GM18498 (cell line): ENCODE results near the gene TPSAB1.
"Not testable (repeated sequence)": the region's sequence is repeated elsewhere in the genome, so short reads cannot be mapped to it uniquely, and the experiment has no call there.

ENCODE experiments used
- ATAC-seq: cut with Tn5 transposase; IDR thresholded peaks from one replicate; pipeline ENCODE4 v1.9.1; 2021; ENCODE audit warnings: mild to moderate bottlenecking, moderate library complexity; ENCODE audit not compliant: unreplicated experiment

TPSAB1 gene

DNA sequence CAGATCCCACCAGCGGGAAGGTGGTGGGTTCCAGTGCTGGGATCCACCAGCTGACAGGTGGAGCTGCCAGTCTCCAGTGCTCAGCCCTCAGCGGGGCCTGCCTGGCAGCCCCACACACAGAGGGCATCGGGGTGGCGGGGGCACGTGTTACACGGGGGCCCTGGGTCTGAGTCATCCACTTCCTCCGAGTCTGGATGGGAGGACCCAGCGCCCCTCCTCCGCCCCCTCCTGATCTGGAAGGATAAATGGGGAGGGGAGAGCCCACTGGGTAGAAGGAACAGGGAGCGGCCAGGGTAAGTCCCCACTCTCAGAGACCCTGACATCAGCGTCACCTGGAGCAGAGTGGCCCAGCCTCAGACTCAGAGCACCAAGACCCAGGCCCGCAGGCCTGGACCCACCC, at the start of gene TPSAB1:
TSS of gene TPSAB1 (plus strand) at position 270 of the 400 bp plus-strand sequence. CDS start 234 bp downstream, outside the sequence.
- not testable (repeated sequence) for ATAC-seq

DNA sequence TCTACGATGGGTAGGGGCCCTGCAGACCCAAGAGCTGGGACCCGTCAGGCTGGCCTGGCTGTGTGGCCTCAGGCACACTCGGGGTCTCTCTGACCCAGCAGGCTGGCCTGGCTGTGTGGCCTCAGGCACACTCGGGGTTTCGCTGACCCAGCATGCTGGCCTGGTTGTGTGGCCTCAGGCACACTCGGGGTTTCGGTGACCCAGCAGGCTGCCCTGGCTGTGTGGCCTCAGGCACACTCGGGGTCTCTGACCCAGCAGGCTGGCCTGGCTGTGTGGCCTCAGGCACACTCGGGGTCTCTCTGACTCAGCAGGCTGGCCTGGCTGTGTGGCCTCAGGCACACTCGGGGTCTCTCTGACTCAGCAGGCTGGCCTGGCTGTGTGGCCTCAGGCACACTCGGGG, 49.7 kb upstream of the TPSAB1 start:
- not testable (repeated sequence) for ATAC-seq

DNA sequence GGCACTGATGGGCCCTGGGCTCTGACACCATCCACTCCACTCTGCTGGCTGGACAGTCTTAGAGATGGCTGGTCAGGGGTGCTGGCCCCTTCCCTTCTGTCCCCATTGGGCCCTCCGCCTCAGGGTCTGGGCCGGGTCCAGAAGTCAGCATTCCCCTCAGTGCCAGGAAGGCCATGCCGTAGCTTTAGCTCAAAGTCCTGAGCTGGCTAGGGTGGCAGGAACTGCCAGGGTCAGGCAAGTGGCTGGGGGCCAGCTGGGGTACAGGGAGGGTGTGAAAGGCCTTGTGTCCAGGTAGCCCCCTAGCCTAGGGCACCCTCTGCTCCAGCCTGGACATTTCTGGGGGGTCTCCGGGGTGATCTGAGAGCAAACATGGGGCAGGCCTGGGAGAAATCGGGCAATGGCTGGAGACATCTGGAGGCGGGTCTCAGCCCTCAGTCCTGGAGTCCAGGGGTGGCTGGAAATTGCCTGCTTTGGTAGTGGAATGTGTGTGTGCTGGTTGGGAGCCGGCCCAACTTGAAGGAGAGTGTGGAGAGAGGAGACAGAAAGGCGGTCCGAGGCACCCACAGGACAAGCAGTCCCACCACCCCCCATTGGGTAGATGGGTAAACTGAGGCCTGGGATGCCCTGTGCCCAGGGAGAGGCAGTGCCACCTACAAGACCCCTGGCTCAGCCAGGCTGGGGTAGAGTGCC, 48.0 kb upstream of the TPSAB1 start:
- no peak for ATAC-seq

DNA sequence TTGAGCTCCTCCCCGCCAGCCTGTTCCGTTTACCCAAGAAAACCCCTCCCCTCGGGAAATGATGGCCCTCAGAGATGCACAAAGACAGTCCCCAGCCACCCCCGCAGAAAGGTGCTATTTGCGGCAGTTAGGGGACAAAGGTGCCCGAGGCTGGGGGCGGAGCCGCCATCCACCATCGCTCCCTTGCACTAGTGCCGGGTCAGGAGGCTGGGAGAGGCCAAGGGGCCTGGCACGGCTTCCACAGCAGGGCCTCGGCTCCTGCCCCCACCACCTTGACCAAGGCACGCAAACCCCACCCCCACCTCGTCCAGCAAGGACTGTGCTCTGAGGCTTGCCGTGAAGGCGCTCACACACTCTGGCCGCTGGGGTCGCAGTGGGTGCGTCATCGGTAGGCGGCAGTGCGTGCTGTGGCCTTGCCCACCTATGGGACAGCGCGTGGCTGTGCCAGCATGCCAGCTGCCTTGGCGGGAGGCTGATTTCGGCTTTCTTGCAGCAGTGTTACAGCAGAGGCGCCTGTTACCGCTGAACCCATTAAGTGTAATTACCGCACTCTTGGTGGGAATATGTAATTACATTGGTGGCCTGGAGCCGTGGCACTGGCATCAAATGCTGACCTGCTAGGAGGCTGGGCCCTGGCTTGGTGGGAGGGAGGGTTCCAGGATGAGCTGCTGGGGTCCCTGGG, 47.2 kb upstream of the TPSAB1 start:
- ATAC-seq = no peak

DNA sequence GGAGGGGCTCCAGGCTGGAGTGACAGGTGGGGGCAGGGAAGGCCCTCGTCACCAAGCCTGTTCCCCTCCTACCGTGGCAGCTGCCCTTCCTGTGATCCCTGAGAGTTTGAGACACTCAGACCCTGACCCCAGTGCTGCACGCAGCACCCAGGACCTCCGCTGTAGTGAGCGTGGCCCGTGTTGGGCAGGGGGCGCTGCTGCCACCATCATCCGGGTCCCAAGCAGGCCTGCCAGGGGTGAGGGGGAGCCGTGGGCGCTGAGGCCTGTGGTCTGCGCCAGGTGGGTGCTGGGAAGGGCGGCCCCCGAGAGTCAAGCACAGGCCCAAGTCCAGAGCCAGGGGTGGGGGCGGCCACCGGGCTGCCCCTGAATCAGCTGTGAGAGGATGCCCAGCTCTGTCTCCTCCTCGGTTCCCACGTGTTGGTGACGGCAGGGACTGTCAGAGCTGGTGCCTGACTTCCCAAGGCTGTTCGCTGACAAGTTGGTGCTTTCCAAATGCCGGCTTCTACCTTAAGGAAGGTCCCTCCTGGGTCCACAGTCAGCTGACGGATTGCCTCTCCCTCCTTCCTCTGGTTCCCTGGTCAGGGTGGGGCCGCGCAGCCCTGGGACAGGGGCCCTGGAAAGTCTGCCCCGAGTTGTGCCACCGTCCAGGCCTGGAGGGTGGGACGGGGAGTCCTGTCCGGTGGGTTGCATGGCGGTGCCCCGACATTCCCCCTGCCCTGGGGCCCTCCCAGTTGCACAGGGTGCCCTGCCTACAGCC, 46.5 kb upstream of the TPSAB1 start:
- no peak for ATAC-seq

DNA sequence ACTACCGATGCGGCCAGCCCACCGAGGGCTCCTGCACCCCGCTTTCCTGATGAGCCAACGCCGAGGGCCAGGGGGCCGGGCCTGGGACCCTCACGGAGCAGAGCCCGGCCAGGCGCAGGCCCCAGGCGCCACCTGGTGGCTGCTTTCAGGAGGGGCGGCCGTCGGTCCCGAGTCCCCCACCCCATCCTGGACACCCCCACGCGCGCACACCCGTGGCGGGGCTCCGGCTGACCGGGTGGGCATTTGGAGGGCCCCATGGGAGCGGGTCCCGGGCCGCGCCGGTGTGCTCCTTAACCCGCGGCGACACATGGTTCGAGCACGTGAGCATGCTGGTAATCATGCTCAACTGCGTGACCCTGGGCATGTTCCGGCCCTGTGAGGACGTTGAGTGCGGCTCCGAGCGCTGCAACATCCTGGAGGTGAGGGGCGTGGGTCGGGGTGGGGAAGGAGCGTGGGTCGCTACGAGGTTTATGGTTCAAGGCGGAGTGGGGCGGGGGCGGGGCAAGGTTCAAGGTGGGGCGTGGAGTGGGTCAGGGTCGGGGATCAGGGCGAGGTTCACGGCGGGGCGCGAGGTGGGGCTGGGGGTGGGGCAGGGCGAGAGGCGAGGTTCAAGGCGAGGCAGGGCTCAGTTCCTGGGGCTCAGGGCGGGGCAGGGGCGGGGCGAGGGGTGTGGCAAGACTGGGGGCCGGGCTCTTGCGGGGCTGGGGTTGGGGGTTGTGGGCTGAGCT, 45.7 kb upstream of the TPSAB1 start:
- ATAC-seq = no peak

DNA sequence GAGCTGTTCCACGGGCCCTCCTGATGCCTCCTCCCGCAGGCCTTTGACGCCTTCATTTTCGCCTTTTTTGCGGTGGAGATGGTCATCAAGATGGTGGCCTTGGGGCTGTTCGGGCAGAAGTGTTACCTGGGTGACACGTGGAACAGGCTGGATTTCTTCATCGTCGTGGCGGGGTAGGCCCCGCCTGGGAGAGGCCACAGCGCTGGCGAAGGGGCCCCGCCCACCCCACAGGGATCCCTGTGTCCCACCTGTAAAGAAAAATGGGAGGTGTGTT, 45.2 kb upstream of the TPSAB1 start:
- no peak for ATAC-seq

DNA sequence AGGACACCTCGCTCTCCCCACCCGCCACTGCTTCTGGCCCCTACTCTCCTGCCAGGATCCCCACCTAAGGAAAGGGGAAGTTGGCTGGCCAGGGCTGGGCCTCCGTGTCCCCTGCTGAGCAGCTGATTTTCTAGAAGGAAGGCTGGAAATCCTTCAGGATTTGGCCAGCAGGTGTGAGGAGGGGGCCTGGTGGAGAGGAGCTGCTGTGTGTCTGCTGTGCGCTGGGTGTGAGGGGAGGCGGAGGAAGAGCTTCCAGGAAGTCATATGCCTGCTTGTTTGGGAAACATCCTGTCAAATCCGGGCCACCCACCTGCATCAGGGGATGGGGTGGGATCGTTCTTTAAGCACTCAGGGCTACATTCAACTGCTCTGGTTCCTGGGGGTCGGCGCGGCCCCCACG, 44.0 kb upstream of the TPSAB1 start:
- no peak for ATAC-seq

DNA sequence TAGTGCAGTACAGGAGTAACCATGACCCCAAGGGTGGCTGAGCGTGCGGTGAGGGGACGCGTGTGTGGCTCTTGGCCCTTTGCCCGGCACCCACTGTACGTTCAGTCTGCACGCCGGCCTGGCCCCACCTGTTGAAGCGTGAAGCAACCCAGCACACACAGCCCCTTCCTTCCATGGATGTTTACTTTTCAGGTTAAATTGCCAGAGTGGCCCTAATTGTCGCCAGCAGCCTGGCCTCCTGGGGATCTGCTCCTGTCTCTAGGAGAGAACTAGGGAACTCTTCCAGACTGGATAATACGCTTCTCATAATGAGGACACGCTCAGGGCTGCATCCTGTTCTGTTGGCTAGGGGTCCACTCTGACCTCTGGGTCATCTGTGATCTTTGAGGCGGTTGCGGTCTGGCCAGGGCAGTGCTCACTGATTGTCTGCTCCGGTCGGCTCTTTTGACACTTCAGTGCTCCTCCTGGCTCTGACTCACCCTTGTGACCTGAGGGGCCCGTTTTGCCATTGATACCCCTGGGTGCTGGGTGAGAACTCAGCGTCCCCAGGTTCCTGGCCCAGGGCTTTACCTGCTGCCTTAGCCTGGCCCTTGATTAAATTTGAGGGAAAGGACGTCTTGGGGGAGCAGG, 43.2 kb upstream of the TPSAB1 start:
- no peak for ATAC-seq

DNA sequence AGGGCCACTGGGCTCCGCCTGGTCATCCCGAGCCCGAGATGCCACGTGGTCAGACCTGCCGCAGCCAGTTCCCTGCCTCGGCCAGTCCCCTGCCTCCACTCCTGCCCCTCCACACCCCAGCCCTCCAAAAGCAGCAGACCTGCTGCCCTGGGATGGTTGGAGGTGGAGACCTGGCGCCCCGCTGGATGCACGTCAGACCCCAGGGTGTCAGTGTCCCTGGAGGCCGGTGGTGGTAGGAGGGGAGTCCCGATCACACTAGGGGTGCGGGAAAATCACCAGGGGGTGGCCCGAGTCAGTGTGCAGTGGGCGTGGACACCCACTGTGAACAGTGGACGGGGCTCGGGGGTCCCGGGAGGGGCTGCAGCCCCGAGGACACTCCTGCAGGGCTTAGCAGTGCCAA, 42.3 kb upstream of the TPSAB1 start:
- ATAC-seq = no peak

DNA sequence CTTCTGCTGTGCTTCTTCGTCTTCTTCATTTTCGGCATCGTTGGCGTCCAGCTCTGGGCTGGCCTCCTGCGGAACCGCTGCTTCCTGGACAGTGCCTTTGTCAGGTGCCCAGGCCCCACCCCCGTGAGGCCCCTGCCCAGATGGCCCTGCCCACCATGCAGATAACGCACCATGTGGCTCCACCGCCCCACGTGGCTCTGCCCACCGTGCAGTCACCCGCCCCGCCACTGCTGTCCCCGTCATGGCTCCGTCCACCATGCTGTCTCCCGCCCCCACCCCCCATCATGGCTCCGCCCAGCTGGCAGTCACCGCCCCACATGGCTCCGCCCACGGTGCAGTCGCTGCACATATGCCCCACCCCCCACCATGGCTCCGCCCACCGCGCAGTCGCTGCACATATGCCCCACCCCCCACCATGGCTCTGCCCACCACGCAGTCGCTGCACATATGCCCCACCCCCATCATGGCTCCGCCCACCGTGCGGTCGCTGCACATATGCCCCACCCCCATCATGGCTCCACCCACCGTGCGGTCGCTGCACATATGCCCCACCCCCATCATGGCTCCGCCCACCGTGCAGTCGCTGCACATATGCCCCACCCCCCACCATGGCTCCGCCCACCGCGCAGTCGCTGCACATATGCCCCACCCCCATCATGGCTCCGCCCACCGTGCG, 41.7 kb upstream of the TPSAB1 start:
- ATAC-seq = not testable (repeated sequence)

DNA sequence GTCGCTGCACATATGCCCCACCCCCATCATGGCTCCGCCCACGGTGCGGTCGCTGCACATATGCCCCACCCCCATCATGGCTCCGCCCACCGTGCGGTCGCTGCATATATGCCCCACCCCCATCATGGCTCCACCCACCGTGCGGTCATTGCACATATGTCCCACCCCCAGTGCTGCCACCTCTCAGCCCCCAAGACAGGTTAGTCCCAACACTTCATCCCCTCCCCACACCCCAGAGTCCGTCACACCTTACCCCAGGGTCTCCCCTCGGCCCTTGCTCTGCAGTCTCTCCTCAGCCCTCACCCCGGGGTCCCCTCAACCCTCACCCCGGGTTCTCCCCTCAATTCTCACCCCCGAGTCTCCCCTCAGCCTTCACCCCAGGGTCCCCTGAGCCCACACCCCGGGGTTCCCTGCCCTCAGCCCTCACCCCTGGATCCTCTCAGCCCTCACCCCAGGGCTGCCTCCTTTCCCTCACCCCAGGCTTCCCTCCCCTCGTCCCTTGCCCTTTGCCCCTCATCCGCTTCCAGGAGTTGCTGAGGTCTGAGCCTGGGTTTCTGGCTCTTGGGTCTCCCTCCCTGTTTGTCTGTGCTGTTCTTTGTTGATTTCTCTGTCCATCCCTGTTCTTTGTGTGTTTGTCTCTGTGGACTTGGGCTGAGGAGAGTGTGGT, 41.0 kb upstream of the TPSAB1 start:
- ATAC-seq = no peak

DNA sequence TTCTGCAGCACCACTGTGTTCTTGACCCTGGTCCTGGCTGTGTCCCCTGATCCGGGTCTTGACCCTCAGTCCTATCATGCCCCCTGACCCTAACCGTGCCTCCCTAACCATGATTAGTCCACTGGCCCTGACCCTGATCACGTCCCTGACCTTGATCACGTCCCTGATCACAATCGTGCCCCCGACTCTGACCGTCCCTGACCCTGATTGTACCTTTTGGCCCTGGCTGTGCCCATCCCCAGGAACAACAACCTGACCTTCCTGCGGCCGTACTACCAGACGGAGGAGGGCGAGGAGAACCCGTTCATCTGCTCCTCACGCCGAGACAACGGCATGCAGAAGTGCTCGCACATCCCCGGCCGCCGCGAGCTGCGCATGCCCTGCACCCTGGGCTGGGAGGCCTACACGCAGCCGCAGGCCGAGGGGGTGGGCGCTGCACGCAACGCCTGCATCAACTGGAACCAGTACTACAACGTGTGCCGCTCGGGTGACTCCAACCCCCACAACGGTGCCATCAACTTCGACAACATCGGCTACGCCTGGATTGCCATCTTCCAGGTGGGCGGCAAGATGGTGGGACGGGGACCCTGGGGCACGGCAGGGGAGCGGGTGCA, 40.4 kb upstream of the TPSAB1 start:
- no peak for ATAC-seq

DNA sequence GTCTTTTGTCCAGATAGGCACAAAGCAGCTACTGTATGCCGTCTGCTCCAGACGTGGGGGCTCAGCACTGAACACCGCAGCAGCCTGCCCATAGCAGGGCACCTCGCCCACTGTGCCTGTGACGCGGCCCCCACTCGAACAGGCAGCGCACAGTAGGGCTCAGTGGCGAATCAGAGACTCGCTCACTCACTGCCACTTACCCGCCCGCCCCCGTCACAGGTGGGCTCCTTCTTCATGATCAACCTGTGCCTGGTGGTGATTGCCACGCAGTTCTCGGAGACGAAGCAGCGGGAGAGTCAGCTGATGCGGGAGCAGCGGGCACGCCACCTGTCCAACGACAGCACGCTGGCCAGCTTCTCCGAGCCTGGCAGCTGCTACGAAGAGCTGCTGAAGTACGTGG, 39.1 kb upstream of the TPSAB1 start:
- ATAC-seq = no peak

DNA sequence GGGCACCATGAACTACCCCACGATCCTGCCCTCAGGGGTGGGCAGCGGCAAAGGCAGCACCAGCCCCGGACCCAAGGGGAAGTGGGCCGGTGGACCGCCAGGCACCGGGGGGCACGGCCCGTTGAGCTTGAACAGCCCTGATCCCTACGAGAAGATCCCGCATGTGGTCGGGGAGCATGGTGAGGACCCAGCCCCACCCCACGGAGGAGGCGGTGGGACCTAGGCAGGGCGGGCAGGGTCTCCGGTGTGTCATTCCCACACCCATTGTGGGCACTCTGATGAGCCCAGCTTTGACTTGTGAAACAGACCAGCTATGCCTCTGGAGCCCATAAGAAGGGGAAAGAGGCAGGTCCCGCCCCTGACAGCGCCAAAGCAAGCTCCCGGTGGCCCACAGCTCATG, 38.2 kb upstream of the TPSAB1 start:
- ATAC-seq = no peak

DNA sequence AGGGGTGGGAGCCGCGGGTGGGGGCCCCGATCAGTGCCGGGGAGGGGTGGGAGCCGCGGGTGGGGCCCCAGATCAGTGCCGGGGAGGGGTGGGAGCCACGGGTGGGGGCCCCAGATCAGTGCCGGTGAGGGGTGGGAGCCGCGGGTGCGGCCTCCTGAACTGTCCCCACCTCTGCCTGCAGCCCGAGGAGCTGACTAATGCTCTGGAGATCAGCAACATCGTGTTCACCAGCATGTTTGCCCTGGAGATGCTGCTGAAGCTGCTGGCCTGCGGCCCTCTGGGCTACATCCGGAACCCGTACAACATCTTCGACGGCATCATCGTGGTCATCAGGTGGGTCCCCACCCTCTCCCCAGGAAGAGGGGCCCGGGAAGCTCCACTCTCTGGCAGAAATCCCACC, 35.6 kb upstream of the TPSAB1 start:
- no peak for ATAC-seq

DNA sequence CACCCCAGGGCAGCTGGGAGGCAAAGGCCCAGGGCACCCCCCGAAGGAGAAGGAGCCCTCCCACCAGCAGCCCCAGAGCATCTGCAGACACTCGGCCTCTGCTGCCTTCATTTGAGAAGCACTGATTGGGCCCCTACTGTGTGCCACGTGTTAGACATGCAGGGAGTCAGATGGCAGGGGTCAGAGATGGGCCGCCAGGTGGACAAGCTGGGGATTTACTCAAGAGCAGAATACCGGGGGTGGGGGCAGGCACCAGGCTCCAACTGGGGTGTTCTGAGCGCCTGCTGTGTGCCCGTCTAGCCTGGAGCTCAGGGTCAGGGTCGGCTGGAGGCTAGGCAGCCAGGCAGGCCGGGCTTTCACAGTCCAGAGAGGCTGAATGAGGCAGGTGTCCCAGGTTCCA, 34.2 kb upstream of the TPSAB1 start:
- no peak for ATAC-seq

DNA sequence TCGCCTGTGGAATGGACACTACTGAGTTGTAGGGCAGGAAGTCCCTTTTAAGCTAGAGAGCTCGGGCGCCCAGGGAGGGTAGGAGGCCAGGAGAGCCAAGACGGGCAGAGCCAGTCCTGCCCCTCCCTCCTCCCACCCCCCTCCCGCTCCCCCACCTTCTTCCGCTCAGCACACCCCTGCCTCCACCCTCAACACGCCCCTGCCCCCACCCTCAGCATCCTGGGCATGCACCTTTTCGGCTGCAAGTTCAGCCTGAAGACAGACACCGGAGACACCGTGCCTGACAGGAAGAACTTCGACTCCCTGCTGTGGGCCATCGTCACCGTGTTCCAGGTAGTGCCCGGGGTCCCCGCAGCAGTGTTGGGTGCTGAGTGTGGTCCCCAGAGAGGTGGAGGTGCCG, 33.7 kb upstream of the TPSAB1 start:
- ATAC-seq = no peak

DNA sequence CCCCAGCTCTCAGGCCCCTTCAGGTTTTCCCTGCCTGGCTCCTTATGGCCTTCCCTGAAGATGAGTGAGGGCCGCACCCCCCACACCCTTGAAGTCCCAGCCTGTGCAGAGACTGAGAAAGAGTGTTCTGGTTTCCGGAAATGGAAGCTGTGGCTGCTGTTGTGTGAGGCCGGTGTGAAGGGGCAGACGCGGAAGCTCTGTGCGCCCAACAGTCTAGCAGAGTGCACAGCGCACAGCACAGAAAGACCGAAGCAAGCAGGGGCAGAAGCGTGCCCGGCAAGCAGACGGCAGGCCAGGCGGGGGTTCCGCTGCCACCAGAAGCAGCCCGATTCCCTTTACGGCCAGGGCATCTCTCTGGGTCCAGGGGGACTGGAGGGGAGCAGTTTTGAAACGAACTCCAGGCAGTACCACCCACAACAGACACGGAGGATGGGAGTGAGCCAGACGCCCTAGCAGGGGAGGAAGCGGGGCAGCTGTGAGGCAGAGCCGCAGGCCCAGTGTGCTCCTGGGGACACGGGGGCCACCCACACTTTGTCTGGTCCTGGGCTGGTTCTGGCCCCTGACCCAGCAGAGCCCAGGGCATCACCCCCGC, 32.2 kb upstream of the TPSAB1 start:
- ATAC-seq = no peak
